GM23338 (cell line): ENCODE data around the gene MAGI3. TPM values are rescaled to one million over a fixed set of nuclear protein-coding genes. Genes with fewer than 3 reads are reported as not detected.

ENCODE experiments used
- ATAC-seq: fragments of 200-7000 bp; cut with Tn5 transposase; 3 replicates; pipeline ENCODE4 v1.9.1; 2020
- DNase-seq: peaks from one replicate; pipeline ENCODE4 v3.0.0-alpha.2; 2015; ENCODE audit warnings: low spot score
- H2AFZ ChIP-seq: fragments of 200-600 bp; sonication (generic); 2 replicates; pipeline ENCODE4 v1.8.0; 2016; ENCODE audit warnings: antibody characterized with exemption, mild to moderate bottlenecking, moderate library complexity
- H3F3A ChIP-seq: fragments of 200-600 bp; sonication (generic); replicated peaks from 2 replicates; pipeline ENCODE4 v1.8.0; 2017; ENCODE audit warnings: antibody characterized with exemption, mixed run types, low read depth
- H3K27ac ChIP-seq: fragments of 200-600 bp; sonication (generic); 2 replicates; pipeline ENCODE4 v1.6.1; 2016; ENCODE audit warnings: low read depth
- H3K27me3 ChIP-seq: fragments of 200-600 bp; sonication (generic); 2 replicates; pipeline ENCODE4 v1.8.0; 2016; ENCODE audit warnings: mild to moderate bottlenecking, mixed run types, moderate library complexity; ENCODE audit not compliant: insufficient read depth
- H3K36me3 ChIP-seq: fragments of 200-600 bp; sonication (generic); 2 replicates; pipeline ENCODE4 v1.8.0; 2016; ENCODE audit warnings: mild to moderate bottlenecking; ENCODE audit not compliant: insufficient read depth
- H3K4me1 ChIP-seq: fragments of 200-600 bp; sonication (generic); 2 replicates; pipeline ENCODE4 v1.8.0; 2016; ENCODE audit warnings: mild to moderate bottlenecking, moderate library complexity; ENCODE audit not compliant: insufficient read depth
- H3K4me2 ChIP-seq: fragments of 200-600 bp; sonication (generic); 2 replicates; pipeline ENCODE4 v1.7.1; 2017; ENCODE audit warnings: mixed run types
- H3K4me3 ChIP-seq: fragments of 200-600 bp; sonication (generic); 2 replicates; pipeline ENCODE4 v1.6.1; 2016; ENCODE audit warnings: mixed run types
- H3K79me2 ChIP-seq: fragments of 200-600 bp; sonication (generic); replicated peaks from 2 replicates; pipeline ENCODE4 v1.8.0; 2017; ENCODE audit warnings: mild to moderate bottlenecking; ENCODE audit not compliant: insufficient read depth
- H3K9me2 ChIP-seq: fragments of 200-600 bp; sonication (generic); 2 replicates; pipeline ENCODE4 v1.8.0; 2017; ENCODE audit not compliant: insufficient read depth
- H4K20me1 ChIP-seq: fragments of 200-600 bp; sonication (generic); replicated peaks from 2 replicates; pipeline ENCODE4 v1.8.0; 2017; ENCODE audit warnings: mild to moderate bottlenecking; ENCODE audit not compliant: insufficient read depth
- H3K27ac Mint-ChIP-seq: 2 replicates; pipeline ENCODE4 v1.8.0; 2020; ENCODE audit warnings: inconsistent platforms, mild to moderate bottlenecking, moderate library complexity, mixed read lengths
- H3K27me3 Mint-ChIP-seq: 3 replicates; pipeline ENCODE4 v1.8.0; 2022; ENCODE audit warnings: low read depth, mild to moderate bottlenecking, moderate library complexity, mixed read lengths, inconsistent platforms; ENCODE audit not compliant: insufficient read depth, poor library complexity
- H3K36me3 Mint-ChIP-seq: 3 replicates; pipeline ENCODE4 v1.8.0; 2021; ENCODE audit warnings: low read depth, mild to moderate bottlenecking, inconsistent platforms, moderate library complexity, mixed read lengths
- H3K4me1 Mint-ChIP-seq: 3 replicates; pipeline ENCODE4 v1.8.0; 2020; ENCODE audit warnings: mild to moderate bottlenecking, inconsistent platforms, mixed read lengths
- H3K4me3 Mint-ChIP-seq: 3 replicates; pipeline ENCODE4 v1.8.0; 2021; ENCODE audit warnings: moderate library complexity, mild to moderate bottlenecking, inconsistent platforms, mixed read lengths
- H3K9me3 Mint-ChIP-seq: 3 replicates; pipeline ENCODE4 v1.8.0; 2020; ENCODE audit warnings: moderate library complexity, mild to moderate bottlenecking, inconsistent platforms, mixed read lengths
- CREB1 ChIP-seq: fragments of 250-450 bp; sonication (Bioruptor Pico); IDR thresholded peaks from 2 replicates; pipeline ENCODE4 v1.5.0; 2020; ENCODE audit warnings: low read depth, mild to moderate bottlenecking, moderate library complexity
- CTCF ChIP-seq, 2 experiments: fragments of 200-600 bp in 1 of 2; sonication (generic) in 1 of 2; conservative IDR thresholded peaks; 2 replicates each; pipeline versions ENCODE4 v1.5.1 to v1.6.1; 2016 to 2017; ENCODE audit warnings: antibody characterized with exemption in 2 of 2, low read depth in 2 of 2, mild to moderate bottlenecking in 2 of 2, moderate library complexity in 1 of 2
- ETS1 ChIP-seq: IDR thresholded peaks from 2 replicates; pipeline ENCODE4 v1.6.1; 2016; ENCODE audit warnings: antibody characterized with exemption
- EZH2 ChIP-seq: fragments of 200-600 bp; sonication (generic); IDR thresholded peaks from one replicate; pipeline ENCODE4 v1.8.0; 2017; ENCODE audit warnings: antibody characterized with exemption, mild to moderate bottlenecking, low read depth; ENCODE audit not compliant: unreplicated experiment
- EZH2phosphoT487 ChIP-seq: fragments of 200-600 bp; sonication (generic); IDR thresholded peaks from one replicate; pipeline ENCODE4 v1.8.1; 2018; ENCODE audit warnings: antibody characterized with exemption; ENCODE audit not compliant: unreplicated experiment
- JUNB ChIP-seq: IDR thresholded peaks from one replicate; pipeline ENCODE4 v1.6.1; 2016; ENCODE audit warnings: antibody characterized with exemption; ENCODE audit not compliant: unreplicated experiment
- NANOG ChIP-seq: IDR thresholded peaks from 2 replicates; pipeline ENCODE4 v1.6.1; 2016; ENCODE audit warnings: antibody characterized with exemption, borderline replicate concordance
- POLR2AphosphoS5 ChIP-seq: IDR thresholded peaks from 2 replicates; pipeline ENCODE4 v1.6.1; 2016; ENCODE audit warnings: antibody characterized with exemption, low read depth
- REST ChIP-seq: IDR thresholded peaks from one replicate; pipeline ENCODE4 v1.6.1; 2018; ENCODE audit warnings: antibody characterized with exemption; ENCODE audit not compliant: unreplicated experiment
- ZNF114 ChIP-seq: fragments of 250-450 bp; sonication (Bioruptor Pico); IDR thresholded peaks from 2 replicates; pipeline ENCODE4 v1.5.0; 2020; ENCODE audit warnings: mild to moderate bottlenecking, moderate library complexity
- ZNF331 ChIP-seq: fragments of 250-450 bp; sonication (Bioruptor Pico); IDR thresholded peaks from 2 replicates; pipeline ENCODE4 v1.5.0; 2020; ENCODE audit warnings: low read depth, mild to moderate bottlenecking, moderate library complexity
- polyA plus RNA-seq: library from polyadenylated mRNA; unstranded; fragments of >200 nt; fragmentation: Nextera tagmentation; extraction: Ambion mirVana; gene quantifications from 2 replicates; pipeline ENCODE4 v1.2.1, GENCODE V29; 2016
- total RNA-seq: library from RNA; depleted of rRNA; stranded (reverse); fragments of >200 nt; shearing (Covaris generic); gene quantifications from 2 replicates; pipeline ENCODE4 v1.2.3, GENCODE V29; 2014

The MAGI3 gene
- total and polyA plus RNA-seq, 2 experiments from 2014 or later, result 3.9 to 10.0 TPM

- no peak for TF ChIP-seq POLR2AphosphoS5
- no peak for TF ChIP-seq NANOG
- TF ChIP-seq EZH2, result no peak
- no peak for TF ChIP-seq EZH2phosphoT487
- TF ChIP-seq ZNF114, result no peak
- TF ChIP-seq REST, result no peak
- no peak for TF ChIP-seq ETS1
Measured at GRCh38 chr1:113616156-113616555, 225.8 kb downstream of the MAGI3 start (continued).

GRCh38 chr1:113617438-113618141, 227.3 kb downstream of the MAGI3 start:
- Histone ChIP-seq H3K4me1 (peaks cover 15% of the 10 kb centered on the region), H3K9me2 (no peaks in the 10 kb centered on the region), H3K36me3 (no peaks in the 10 kb centered on the region), H2AFZ (no peak overlapping the region), H4K20me1 (no peaks in the 10 kb centered on the region), H3F3A (no peaks in the 10 kb centered on the region), H3K4me2 (no peak overlapping the region), H3K4me3 (no peak overlapping the region), H3K27me3 (no peaks in the 10 kb centered on the region), H3K79me2 (no peaks in the 10 kb centered on the region), H3K27ac (no peak overlapping the region)
- Mint-ChIP-seq H3K27me3 (no peaks in the 10 kb centered on the region), H3K9me3 (no peaks in the 10 kb centered on the region), H3K4me3 (no peak overlapping the region), H3K27ac (no peak overlapping the region), H3K36me3 (no peaks in the 10 kb centered on the region), H3K4me1 (peaks cover 6% of the 10 kb centered on the region; the same call in 2 of the 3 replicates)
- ATAC-seq, result no peak
- no peak for DNase-seq
- TF ChIP-seq ZNF331 (no peak), POLR2AphosphoS5 (no peak), CTCF (conservative IDR thresholded peaks at IDR 0.05; ENCODE audit: low read depth in 2 of 2) (no peak), CREB1 (CRISPR knock-in tag) (no peak), ZNF114 (no peak), JUNB (no peak), EZH2phosphoT487 (no peak), ETS1 (no peak), REST (no peak)
